Measurements from ENCODE around the gene PTPRK.

DNA sequence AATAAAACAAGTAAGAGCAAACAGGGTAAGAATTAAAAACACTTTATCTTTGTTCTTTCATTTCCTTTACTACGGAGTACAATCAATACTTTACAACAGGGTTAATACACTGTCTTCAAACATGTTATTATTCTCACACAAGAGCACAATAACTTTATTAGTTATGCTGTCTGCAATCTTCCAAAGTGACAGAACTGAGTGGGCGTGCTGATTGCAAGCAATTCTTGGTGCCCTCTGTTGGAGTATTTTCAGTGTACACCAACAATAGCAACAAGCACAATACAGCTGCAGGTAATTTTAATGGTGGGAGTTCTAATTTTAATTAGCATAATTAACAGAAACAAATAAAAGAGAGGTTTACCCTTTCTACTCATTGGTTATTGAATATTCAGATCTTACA, 33.9 kb upstream of the PTPRK start:
- TF ChIP-seq POLR2AphosphoS5 (IDR thresholded peaks at IDR 0.05) (no peak), EP300 (IDR thresholded peaks at IDR 0.05) (no peak)

Measured in sigmoid colon (tissue), 4 donors.